SK-N-DZ (cell line): ENCODE data around the gene SUGP1.
"Not testable (repeated sequence)": the region's sequence is repeated elsewhere in the genome, so short reads cannot be mapped to it uniquely, and the experiment has no call there.

Experiments
- DNase-seq: peaks from one replicate; pipeline ENCODE4 v3.0.0-alpha.2; 2015; ENCODE audit warnings: low spot score

Gene SUGP1

DNA sequence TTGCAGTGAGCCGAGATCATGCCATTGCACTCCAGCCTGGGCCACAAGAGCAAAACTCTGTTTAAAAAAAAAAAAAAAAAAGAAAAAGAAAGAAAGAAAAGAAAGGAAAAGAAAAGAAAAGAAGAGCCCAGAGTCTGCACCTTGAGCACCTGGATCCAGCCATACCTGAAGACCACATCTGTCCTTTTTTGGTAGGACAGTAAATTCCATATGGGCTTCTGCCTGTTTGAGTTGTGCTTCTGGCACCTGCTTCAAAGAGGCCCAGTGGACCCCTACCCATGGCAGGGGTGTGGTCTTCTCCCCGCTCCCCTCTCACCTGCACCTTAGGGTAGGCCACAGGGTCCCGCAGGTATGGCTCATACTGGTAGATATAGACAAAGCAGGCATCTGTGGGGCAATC, 53.0 kb downstream of the SUGP1 start:
- DNase-seq, result no peak

DNA sequence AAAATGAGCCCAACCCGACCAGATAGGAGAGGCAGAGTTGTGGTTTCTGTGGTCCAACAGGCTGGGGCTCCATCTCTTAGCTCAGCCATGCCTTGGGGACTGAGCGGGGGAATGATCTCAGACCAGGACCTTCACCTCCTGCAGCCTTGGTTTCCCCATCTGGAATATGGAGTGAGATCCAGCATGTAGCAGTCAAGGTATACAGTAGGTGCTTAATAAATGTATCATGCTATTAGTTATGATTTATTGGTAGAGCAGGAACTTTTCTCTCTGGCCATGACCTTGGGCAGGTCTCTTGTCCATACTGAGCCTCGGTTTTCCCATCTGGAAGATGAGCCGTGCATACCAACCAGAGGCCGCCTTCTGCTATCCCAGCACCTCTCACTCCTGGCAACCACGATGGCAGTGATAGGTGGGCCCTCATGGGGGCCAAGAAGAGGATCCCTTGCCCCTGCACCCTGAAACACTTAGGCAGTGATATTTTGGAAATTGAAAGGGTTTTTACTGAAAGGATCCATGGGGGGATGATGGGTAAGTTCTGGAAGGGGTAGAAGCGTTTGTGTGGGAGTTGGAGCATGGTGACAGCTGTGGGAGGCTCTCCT, 56.3 kb downstream of the SUGP1 start:
- no peak for DNase-seq

DNA sequence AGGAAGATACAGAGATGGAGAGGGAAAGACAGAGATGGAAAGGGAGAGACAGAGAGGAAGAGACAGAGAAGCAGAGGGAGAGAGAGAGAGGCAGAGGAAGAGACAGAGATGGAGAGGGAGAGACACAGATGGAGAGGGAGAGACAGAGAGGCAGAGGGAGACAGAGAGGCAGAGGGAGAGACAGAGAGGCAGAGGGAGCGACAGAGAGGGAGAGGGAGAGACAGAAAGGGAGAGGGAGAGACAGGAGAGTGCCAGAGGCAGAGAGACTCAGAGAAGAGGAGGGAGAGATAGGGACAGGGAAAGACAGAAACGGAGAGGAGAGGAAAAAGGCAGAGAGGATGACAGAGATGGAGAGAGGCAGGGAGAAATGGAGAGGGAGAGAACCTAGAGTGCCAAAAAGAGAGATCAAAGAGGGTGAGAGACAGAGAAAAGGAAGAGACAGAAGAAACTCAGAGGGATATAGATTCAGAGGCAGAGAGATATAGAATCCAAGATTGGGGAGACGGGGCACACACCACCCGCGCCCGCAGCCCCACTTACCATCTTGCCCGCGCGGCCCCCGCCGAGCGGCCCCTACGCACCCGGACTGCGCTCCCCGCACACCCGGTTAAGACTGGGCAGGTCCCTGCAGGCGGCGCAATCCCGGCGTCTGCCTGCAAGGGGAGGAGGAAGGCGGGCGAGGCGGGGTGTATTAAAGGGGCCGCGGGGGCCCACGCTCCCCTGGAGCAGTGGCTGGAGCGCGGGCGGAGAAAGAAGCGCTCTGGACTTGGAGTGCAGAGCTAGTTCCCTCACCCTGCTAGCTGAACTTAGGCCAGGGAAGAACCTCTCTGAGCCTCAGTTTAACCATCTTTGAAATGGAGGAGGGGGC, 57.9 kb downstream of the SUGP1 start:
- DNase-seq, result no peak

DNA sequence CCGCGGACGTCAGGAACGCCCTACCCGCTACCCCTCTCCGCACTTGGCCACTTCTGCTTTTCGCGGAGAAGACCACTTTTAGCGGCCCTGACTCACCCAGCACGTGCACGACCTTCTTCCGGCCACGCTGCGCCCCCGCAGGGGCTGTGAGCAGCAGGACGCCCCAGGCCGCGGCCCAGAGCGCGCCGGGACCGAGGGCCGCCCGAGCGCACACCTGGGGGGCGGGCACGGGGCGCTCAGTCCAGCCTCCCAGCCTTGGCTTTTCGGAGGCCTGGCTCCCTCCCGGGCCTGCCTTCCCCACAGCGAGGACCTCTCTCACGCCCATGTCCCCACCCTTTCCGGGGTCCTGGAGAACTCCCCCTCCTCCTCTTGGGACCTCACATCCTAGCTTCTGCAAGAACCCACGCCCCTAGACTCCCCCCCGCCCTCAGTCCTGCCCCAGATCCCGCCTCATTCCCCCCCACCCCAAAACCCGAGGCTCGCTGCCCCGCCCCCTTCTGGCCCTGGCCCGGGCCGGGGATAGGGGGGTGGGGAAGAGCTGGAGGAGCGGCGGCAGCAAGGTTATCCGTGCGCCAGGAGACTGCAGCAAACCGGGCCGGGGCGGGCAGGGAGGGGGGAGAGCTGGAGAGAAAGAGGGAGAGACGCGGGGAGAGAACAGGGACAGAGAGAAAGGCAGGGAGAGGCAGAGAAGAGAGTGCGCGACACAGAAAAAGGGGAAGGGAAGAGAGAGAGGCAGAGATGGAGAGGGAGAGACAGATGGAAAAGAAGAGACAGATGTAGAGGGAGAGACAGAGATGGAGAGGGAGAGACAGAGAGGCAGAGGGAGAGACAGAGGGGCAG, 58.7 kb downstream of the SUGP1 start:
- no peak for DNase-seq

DNA sequence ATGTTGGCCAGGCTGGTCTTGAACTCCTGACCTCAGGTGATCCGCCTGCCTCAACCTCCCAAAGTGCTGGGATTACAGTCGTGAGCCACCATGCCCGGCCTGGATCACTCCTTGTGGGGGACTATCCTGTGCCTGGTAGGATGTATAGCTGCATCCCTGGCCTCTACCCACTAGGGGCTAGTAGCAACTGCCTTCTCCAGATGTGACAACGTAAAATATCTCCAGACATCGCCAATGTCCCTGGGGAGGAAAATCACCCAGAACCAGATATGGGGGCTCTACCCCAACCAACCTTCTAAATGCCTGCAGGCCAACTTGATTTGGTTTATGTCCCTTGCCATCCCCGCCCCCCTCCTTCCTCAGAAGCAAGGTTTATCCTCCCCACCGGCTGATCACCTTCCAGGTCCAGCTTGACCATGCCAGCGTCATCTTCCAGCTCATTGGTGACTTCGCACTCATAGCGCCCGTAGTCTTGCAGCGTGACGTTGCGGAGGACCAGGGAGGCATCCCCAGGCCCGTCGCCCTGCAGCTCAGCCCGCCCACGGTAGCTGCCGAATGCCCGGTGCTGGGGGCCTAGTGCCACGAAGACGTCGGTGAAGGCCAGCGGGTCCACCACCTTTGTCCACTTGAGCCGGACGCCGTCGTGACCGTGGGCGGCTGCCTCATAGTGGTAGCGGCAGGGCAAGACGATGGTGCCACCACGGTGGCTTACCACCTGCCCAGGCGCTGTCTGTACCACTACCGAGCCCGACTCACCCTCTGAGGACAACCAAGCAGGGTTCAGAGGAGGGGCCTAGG, 59.7 kb downstream of the SUGP1 start:
- DNase-seq, result no peak

DNA sequence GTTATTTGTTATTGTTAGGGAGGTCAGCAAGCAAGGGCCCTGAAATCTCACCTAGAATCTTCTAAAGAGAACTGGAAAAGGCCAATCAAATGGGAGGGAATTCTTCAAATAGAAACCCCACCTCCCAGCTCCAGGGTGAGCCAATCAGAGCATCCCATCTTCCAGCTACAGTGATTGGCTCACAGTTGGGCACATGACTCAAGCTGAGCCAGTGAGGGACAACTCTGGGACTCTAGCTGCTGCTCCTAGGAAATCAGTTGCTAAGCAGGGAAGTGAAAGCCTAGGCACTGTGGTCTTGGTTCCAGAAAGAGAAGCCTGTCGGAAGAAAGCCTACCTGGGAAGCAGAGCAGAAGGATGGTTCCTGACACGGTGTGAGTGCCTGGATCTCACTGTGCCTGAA, 60.6 kb downstream of the SUGP1 start:
- DNase-seq, result peak; percentile 74

DNA sequence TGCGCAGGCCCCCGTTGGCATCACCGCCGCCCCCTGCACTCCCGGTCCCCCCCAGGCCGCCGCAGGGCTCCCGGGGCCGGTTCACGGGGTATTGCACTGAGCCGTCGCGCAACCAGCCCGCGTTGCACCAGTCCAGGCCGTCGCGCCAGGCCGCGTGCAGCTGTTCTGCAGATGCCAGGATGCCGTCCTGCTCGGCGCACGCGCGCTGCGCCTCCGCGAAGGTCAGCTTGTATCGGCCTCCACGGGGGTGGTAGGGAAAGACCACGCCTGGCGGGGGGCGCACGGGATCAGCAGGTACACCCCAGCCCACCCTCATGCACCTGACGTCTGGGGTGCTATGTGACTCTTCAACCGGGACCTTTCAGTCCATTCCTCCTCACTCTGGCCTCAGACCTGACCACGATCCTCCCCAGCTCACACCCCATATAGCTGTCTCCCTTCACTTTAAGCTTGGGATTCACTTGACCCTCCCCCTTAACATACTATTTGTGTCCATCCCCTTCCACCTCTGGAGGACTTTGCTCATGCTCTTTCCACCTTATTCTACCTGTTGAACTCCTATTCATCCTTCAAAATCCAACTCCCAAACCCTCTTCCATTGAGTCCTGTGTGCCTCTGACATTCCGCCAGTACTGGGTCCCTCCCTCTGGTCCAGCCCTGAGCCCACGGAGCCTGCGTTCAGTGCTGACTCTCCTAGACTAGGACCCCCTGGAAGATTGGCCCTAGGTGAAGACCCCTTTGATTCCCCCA, 61.5 kb downstream of the SUGP1 start:
- no peak for DNase-seq

DNA sequence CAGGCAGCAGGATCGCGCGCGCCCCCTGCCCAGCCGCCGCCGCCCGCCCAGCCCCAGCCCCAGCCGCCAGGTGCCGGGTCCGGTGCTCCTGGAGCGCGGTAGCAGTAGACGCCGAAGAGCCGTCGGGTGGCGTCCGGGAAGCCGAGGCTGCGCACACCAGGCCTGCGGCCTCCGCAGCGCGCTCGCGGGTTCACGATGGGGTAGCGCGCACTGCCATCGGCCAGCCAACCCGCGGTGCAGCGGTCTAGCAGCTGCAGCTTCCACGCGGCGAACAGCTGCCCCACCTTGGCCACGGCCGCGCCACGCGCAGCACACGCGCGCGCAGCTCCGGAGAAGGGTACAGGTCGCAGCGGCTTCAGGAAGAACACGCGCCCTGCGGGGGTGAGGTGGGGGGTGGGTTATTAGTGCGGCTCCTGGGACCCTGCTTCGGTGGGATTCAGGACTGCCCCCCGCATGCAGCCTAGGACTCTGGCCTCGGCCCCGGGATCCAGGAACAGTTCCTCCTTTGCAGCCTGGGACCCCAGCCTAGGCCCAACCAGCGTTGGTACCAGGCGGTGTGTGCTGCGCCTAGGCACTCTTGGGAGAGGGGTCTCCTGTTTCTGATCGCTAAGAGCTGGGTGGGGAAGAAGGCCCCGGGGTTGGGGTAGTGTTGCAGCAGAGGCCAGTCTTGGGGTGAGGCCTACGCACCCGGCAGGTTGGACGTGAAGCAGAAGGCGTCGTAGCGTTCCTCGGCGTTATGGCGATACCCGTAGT, 62.3 kb downstream of the SUGP1 start:
- DNase-seq, result no peak

DNA sequence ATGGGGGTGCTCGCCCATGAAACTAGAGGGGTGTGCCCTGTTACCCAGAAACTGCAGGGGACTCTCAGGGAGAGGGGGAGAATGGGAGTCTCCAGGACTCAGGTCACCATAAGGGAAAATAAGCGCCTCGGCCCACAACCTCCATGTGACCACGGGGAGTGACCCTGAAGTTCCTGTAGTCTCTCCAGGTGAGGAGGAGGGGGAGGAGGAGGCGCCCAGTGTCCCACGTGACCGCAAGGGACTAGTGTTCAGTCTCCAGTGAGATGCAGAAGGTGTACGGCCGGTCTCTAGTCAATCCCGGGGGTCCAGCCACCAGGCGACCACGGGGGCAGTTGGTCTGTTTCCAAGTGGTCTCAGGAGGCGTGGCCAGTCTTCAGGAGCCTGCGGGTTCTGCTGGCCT, 63.2 kb downstream of the SUGP1 start:
- DNase-seq, result no peak

DNA sequence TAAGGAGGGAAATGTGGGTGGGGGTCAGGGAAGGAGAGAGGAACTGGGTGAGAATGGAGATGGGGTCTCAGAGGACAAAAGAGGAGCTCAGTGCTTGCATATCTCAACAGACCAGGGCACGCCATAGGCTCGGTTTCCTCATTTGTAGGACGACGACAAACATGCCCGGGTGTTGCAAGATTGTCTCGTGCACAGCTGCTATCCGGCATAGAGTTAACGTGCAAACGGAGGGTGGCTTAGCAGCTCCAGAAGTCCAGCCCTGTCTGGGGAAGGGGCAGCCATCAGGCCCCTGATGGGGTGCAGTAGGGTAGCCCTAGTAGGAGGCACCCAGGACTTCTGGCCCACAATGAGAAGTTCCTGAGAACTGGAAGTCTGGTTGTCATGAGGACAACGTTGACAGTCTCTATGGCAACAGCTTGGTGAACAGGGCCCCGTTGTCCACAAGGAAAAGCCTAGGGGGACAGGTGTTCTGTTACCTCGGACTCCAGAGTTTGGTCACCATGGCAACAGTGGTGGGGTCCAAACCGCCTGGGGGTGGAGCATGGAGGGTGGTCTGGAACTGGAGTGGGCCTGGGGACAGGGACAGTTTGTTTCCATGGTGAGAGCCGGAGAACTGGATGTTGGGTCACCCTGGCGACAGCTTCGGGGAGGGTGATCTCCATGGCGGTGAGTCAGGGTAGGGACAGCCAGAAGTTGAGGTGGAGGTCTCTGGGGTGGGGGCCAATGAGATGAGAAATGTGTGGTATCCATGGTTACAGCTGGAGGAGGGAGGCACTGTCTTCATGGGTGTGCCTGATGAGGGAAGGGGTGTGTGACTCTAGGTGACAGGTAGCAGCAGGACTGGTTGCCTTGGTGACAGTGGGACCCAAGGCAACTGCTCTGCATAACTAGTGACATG, 64.0 kb downstream of the SUGP1 start:
- peak; percentile 56 for DNase-seq

DNA sequence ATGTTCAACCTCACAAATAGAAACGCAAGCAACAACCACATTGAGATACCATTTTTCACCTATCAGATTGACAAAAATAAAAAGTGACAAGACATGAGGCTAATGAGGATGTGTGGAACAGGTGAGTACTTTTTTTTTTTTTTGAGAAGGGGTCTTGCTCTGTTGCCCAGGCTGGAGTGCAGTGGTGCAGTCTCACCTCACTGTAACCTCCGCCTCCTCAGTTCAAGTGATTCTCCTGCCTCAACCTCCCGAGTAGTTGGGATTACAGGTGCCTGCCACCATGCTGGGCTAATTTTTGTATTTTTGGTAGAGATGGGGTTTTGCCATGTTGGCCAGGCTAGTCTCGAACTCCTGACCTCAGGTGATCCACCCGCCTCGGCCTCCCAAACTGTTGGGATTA, 66.9 kb downstream of the SUGP1 start:
- not testable (repeated sequence) for DNase-seq

DNA sequence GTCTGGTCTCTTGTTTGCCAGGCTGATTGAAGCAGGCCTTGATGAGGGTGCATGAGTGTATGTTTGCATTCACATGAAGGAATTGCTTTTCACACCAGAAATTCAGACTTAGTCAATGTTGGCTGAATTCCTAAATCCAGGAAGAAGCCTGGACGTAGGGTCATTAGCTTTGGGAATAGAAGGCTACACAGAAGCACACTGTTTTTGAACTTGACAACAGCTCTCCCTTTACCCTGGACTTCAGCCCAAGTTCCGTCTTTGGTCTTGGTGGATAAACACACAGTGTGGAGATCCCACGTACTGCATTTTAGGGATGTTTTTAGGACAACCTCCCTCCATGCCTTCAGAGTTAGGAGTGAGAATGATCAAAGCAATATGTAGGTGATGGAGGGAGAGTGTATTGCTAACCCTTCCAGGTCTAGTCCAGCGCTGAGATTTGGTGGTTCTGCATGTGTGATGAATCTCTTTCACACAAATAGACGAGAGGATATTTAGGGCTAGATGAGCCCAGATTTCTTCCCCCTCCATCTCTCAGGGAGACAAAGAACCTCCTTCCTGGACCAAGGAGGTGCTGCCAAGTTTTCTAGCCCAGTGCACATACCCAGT, 70.0 kb downstream of the SUGP1 start:
- no peak for DNase-seq

DNA sequence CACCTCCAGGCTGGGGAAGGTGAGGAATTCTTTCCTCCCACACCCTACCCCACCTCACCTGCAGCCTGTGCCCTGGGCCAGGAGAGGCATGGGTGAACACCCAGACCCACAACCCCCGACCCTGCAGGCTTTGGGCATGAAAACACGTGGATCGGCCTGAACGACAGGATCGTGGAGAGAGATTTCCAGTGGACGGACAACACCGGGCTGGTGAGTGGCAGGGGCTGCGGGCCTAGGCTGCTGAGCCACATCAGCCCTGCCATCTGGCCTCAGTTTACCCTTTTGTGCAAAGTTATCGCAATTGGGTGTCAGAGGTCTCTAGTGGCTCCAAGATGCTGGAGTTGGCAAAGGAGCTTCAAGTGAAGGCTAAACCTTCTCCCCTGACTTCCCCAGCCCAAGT, 79.8 kb downstream of the SUGP1 start:
- no peak for DNase-seq

DNA sequence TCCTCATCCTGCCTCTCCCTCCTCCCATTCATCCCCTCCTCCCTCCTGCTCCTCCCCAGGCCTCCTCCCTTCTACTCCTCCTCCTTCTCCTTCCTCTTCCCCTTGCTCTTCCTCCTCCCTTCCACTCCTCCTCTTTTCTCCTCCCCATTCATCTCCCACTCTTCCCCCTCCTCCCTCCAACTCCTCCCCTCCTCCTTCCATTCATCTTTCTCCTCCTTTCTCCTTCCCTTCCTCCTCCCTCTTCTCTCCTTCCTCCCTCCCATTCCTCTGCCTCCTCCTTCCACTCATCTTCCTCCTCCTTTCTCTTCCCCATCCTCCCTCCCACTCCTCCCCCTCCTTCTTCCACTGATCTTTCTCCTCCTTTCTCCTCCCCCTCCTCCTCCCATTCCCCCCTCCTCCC, 80.6 kb downstream of the SUGP1 start:
- no peak for DNase-seq

DNA sequence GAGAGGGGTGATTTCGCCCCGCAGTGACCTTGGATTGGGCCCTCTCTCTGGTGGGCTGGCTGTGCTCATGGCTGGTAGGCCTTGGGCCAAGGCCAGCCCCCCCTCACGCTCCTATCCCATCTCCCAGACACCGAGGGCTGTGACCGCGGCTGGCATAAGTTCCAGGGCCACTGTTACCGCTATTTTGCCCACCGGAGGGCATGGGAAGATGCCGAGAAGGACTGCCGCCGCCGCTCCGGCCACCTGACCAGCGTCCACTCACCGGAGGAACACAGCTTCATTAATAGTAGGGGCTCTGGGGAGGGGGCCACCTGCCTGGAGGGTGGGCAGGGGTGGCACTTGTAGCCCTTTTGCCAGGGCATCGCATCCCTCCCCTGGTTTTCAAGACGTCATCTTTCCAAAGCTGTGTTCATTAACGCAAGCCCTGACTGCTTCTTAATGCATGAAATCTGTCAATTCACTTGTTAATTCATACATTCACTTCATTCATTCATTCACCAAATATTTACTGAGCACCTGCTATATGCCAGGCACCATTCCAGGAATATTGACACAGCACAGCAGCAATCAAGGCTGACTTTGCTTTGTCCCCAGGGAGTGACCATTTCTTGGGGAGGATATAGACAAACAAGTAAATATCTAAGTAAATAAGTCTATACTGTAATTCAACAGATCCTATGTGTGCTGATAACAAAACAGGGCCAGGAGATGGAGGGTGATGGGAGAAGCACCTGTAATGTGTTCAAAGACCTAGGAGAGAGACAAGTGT, 82.0 kb downstream of the SUGP1 start:
- DNase-seq, result no peak

DNA sequence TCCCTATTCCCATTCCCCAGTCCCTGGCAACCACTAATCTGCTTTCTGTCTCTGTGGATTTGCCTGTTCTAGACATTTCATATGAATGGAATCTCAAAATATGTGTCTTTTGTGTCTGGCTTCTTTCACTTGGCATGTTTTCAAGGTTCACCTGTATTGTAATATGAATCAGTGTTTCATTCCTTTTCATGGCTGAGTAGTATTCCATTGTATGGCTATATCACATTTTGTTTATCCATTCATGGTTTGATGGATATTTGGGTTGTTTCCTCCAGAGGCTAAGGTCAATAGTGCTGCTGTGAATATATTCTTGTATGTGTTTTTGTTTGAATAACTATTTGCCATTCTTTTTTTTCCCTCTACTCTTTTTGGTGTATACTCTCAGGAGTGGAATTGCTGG, 84.1 kb downstream of the SUGP1 start:
- no peak for DNase-seq

DNA sequence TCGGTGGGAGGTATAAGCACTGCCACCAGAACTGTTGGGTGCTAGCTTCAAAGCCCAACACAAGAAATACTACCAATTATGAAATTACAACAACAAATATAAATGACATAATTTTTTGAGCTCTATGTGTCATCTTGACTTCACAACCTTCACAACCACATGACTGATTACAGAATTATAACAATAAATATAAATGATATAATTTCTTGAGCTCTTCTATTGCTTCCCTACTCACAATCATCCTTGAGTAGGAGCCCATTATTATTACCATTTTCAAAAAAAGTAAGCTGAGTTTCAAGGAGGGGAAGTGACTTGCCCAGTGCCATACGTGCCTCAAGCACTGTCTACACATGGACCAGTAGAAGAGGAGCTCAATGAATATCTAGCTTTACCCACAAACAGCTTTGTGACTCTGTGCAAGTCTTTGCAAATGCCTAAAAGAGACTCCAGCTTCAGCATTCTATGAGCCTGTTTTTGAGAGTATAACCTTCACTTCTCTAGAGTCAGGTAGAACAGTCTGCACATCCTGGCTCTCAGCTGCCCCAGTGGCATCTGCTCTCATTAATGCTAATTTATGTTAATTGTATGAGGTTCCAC, 86.0 kb downstream of the SUGP1 start:
- no peak for DNase-seq
